ENCODE measurements around the gene NOS1.
"Not testable (repeated sequence)": the region's sequence is repeated elsewhere in the genome, so short reads cannot be mapped to it uniquely, and the experiment has no call there.

The NOS1 gene

DNA sequence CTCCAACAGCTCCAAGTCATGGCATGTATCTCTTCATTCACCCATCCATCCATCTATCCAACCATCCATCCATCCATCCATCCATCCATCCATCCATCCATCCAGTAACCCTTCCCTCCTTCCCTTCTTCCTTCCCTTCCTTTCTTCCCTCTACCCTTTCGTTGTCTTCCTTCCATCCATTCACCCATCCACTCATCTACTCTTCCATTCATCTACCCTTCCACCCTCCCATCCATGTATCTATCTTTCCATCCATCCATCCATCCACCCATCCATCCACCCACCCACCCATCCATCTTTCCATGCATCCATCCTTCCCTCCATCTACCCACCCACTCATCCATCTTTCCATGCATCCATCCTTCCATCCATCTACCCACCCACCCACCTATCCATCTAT lies 117.9 kb downstream of the NOS1 start:
- DNase-seq = no peak

DNA sequence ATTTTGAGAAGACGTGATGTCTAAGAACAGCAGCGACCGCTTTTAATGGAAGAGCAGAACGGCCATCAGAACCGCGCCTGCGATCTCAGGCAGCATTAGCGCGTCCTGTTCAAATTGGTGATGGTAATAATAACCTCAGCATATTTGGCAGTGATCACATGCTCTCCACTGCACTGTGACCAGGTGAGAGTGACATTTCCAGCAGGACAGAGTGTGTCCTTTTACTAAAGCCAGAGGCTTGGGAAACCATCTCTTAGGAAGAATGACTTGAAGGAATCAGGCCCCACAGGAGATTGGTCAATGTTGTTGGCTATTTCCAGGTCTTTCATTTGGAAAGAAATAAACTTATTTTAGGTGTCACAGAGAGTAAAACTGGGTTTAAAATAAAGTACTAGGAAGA lies 119.7 kb downstream of the NOS1 start:
- no peak for DNase-seq

DNA sequence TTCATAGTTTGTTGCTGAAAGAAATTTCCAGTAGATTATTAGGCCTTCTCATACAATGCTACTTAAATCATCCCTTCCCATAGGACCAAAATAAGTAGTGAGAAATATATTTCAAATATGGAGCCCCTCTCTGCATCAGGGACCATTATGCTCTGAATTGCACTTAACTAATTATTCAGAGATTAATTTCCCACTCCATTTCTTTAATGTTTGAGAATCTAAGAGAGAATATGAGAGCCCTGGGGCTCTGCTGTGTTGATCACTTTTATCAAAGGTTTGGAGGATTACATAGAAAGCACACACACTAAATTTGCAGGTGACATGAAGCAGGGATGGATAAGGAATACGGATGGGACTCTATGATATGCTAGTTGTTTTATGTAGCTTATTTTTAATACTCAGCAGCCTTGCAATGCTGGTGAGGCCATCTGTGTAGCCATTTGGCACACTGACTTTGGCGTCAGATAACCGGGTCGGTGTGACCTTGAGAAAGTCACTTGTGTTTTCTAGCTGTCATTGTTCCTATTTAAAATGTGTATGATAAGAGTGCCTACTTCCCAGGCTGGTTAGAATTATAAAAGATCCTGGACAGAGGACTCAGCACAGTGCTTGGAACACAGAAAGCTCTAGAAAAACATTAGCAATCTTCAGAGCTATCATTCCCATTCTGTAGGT lies 121.2 kb downstream of the NOS1 start:
- peak; percentile 55 for DNase-seq

DNA sequence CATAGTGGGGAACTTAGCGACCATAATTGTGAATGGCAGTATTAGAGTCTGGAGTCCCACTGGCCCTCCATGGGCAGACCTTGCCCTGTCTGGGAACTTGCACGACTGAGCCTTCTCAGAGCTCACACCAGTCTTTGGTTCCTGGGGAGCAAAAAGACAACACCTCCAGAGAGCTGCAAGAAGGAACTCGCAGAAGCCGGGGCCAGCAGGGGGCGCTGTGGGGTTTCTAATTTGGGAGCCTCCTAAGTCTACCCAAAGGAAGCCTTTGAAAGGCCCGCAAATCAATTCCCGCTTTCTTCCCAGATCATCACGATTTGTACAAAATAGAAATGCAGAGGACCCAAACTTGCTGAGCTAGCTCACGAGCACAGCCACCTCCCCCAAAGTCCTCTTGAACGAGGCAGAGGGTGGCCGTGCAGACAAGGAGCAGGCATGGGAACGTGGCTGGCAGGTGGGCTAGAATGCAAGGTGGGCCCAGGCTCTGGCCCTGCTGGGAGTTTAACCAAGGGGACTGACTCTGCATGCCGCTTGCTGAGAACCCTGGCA lies 124.9 kb downstream of the NOS1 start:
- DNase-seq = peak; percentile 76

DNA sequence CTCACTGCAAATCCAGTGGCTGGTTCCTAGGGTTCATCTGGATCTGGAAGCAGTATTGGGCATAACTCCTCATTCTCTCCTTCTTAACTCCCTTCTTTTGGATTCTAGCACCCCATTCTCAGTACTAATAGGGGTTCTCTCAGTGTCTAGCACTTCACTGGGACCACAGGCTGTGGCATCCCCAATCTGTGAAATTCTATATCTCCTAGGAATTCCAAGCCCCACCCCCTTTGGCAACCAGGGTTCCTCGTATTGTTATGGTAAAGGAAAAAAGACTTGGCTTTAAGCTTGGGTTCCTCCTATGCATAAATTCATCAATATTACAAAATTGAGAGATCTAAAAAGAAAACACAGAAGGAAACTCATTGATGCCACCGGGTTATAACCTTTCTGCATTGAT lies 126.2 kb downstream of the NOS1 start:
- no peak for DNase-seq

DNA sequence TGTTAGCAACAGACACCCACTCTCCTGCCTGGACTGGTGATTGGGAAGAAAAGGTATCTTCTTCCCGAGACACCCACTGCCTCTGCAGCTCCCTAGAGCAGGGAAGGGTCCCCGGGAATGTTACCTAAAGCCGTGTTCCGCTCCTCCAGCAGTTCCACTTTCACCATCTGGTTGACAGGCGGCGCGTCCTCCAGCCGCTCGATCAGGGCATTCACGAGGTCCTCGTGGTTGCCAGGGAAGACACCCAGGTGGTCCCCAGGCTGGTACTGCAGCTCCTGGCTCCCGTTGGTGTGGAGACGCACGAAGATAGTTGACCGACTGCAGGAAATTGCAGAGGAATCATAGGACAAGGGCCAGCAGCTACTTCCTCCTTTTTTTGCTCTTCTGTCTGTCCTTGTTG lies 127.0 kb downstream of the NOS1 start:
- no peak for DNase-seq

DNA sequence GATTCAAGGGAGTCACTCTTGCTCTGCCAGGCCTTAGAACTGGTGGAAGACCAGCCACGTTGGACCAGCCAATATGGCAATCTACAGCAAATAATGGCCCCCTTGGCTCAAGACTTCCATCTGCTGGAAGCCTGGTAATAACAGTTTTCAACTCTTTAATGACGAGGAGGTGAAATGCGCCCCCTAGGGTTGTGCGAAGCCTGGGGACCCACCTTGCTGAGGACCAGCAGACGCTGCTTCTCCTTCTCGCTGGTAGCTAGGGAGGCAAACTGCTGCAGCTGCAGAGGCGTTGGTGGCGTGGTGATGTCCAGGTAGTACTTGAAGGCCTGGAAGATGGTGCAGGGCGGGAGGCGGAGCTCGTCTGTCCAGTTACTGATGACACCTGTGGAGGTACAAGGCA lies 129.7 kb downstream of the NOS1 start:
- DNase-seq = no peak

DNA sequence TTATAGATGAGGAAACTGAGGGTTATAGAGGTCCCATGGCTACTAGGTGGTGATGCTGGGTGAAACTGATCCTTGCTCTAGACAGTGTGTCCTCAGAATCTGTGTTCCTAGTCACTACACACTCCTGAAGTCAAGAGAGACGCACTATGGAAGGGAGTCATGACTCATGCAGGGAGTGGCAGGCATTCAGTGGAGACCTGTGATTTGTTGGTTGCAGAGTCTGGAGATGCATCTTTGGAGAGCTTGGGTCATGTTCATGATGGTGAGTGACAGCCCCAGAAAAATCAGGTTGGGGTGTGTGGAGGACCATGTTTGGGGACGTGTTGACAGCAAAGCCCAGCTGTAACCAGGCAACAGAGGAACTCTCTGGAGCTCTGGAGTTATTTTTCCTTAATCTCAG lies 133.2 kb downstream of the NOS1 start:
- no peak for DNase-seq

DNA sequence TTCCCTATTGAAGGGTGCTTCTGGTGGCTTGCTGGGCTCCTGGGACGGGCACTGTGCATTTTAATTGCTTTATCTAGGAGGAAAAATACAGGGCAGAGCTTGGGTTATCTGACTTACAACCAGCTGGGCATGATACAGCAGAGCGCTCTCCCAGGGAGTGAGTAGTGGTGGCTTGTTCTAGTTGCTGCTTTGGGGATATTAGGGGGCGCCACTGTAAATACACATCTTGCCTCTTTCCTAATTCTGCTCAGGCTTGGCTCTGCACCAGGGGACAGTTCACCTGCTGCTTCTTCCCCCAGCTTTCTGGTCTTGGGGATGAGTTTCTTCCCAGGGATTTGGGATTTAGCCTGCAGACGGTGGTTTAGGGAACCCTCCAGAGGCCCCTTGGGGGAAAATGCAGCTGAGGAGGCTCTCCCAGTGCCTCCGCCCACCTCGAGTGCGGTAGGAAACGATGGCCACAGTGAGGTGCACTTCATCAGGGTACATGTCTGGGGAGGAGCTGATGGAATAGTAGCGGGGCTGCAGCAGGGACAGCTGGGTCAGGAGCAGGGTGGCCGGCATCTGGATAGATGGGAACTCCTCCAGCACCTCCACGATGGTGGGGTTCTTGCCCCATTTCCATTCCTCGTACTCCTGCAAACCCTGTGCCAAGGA lies 134.3 kb downstream of the NOS1 start:
- no peak for DNase-seq

DNA sequence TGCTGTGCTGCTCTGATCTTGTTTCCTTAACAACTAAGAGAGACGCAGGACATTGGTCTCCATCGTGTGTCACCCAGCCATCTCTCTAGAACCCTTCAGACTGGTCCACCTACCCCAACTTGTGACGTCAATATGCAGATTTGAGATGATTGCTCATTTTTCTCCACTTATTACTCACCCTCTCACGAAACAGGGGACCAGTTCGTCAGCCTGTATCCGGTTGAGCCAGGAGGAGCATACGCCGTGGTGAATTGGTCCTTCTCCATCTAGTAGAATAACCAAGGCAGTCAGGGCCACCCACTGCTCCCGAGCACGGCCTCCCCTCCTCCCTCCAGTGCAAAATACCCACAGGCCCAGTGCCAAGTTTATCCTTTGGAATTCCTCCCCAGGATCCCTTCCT lies 134.9 kb downstream of the NOS1 start:
- no peak for DNase-seq

DNA sequence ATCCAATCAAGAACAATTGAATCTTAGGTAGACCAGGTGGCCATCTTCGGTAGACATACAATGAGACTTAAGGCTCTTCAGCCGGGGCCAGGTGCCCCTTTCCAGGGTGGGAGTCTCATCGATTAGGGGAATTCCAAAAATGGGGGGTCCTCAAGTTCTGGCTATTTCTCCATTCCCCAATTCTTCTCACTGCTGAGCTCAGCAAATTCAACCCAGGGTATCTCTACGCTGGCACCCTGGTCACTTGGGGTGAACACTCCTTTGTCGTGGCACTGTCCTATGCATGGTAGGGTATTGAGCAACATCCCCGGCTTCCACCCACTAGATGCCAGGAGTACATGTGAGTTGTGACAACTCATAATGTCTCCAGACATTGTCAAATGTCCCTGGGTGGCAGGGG lies 136.2 kb downstream of the NOS1 start:
- no peak for DNase-seq

DNA sequence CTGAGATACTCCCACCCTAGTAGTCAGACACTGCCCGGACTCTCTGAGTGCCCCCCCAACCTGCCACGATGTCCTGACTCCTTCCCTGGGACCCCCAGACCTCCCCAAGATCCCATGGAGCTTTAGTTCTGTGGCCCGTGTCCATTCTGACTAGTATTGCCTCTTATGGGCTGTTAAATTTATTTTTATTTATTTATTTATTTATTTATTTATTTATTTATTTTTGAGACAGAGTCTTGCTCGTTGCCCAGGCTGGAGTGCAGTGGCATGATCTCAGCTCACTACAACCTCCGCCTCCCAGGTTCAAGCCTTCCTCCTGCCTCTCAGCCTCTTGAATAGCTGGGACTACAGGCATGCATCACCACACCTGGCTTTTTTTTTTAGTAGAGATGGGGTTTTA lies 140.5 kb downstream of the NOS1 start:
- DNase-seq = not testable (repeated sequence)

DNA sequence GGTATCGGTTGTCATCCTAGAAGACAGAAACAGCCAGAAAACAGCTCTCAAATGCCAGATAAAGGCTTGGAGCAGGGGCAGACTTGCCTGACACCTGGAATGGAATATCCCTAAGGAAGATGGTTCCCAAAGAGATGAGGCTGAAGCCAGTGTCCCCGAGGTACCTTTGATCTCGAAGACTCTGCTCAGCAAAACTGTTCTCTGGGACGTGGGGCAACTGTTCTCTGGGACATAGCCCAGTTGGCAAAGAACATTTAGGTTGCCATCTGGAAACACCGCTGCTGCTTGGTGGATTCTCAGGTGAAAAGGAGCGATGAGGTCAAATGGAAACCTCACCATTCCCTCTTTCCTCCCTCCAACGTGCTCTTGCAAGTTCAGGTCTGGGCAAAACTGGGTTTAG lies 143.3 kb downstream of the NOS1 start:
- no peak for DNase-seq

DNA sequence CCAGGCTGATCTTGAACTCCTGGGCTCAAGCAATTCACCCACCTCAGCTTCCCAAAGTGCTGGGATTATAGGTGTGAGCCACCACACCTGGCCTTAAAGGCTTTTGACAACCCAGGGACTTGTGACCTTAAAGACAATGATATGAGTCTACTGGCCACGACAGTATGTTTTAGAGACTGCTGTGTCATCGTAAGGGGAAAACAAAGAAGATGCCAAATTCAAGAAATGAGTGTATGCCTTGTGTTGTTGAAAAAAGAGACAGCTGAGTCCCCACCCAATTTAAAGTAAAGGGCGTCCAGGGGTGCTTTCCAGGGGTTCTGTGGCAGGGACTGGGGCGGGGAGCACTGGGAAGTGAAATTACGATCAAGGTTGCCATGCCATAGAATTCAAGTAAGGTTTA lies 144.7 kb downstream of the NOS1 start:
- DNase-seq = no peak

DNA sequence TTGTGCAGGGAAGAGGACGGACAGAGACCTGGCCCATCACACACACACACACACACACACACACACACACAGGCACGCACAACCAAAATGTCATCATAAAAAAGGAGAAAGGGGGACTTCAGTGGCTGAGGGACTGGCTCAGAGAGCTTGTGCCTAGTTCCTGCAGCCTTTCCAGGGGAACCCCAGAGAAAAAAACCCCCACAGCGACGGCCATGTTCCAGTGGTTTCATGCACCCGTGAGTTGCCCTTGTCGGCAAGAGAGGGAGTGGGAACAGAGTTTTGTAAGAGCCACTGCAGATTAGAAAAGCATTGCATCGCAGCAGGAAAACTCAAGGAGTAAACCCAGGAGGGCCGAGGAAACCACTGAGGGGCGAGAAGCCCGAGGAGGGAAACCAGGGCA lies 146.6 kb downstream of the NOS1 start:
- DNase-seq = no peak

DNA sequence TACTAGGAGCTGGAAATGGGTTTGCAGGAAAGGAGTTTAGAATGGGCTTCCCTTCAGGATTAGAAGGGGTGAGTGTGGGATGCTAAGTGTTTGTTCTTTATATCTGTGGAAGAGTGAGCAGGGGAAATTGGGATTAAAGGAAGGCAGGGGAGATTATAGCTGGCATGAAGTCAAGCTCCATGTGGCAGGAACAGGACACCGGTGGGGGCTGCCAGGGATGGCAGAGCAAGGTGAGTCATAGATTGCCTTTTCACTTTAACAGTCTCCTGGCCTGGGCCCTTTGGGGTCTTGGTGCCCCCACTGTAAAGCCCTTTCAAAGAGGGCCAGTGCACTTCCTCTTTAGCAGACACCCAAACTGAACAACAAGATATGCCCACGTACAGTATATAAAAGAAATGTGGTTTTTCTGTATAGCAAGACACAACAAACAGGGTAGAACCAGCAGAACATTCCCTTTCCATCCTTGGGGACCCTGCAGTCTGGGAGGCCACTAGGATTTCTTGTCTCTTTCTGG lies 148.1 kb downstream of the NOS1 start:
- DNase-seq = no peak

DNA sequence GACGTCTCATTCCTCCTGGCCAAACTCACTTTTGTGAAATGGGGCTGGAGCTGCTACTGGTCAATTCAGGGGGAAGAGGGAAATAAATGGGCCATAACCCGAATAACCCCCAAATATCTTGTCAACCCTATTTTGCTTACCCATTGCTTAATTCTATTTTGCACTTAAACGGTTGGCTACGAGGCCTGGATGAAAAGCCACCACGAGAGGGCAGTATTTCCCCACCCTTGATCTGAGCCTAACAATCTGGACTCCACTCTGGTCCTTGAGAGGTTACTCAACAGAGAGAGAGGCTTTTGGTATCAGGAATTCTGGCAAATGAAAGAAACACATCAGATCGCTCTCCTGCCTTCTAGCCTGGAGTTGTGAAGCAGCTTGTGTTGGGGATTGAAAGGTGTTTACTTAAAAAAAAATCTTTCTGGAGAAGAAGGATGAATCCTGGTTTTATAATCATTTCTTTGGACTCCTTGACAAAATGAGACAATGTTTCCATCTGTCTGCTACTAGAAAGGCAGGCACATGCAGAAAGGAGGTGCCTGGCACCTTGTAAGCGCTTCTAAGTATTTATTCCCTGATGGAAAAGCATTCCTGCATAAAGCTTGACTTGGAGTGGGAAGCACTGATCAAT lies 148.7 kb downstream of the NOS1 start:
- DNase-seq = peak; percentile 68

DNA sequence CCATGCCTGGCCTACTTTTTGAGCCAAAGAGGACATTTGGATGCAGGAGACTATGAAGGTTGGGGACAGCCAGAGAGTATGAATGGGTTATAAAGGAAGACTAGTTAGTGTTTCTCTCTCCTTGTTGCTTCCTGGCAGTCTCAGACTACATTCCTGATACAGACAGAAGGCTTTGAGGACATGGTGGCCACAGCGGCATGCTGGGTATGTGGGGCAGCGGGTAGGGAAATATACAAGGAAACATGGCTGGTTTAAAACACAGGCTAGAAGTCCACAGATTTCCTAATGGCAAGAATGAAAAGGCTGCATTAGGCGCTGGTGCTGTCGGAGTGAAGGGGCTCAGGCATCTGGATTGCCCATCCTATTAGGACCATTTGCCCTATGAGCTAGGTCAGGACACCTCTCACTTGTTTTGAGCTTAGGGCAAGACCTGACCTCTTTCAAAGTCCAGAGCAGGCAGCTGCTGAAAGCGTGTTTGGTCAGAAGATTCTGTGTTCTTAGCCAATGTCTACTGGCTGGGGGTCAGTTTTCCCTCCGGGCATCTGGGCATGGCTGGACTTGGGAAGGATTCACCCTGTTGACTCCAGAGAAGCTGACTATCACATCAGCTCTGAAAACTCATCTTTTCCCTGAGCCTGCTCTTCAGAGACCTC lies 151.0 kb downstream of the NOS1 start:
- DNase-seq = no peak

DNA sequence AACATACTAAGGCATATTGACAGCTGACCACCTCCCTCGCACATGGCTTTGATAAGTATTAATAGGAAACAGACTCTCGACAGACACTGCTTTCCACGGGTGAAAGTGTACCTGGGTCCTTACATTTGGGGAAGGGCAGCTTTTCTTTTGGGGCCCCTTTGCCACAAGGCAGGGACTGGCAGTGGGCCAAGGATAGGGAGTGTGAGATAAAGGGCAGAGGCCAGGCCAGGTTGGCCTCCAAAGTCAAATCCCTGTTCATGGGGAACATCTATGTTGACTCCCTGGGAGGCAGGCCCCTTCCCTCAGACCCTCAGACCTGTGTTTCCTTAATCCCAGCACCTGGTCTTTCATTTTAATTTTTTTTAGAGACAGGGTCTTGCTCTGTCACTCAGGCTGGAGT lies 151.8 kb downstream of the NOS1 start:
- no peak for DNase-seq

DNA sequence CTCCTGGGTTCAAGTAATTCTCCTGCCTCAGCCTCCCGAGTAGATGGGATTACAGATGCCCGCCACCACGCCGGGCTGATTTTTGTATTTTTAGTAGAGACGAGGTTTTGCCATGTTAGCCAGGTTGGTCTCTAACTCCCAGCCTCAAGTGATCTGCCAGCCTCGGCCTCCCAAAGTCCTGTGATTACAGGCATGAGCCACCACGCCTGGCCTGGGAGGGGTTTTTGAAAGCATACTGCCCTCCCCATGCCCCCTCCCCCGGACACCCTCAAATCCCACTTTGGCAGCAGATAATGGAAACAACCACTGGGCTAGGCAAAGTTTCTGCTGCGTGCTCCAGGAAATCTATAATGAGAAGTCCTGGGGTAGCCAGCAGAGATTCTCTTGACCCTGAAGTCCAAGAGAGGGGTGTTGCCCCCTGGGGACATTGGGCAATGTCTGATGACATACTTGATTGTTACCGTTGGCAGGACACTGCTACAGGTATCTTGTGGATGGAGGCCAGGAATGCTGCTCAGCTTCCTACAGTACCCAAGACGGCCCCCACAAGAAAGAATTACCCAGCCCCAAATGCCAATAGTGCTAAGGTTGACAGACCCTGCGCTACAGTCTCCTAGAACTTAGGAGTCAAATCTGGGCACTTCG lies 152.5 kb downstream of the NOS1 start:
- DNase-seq = no peak

DNA sequence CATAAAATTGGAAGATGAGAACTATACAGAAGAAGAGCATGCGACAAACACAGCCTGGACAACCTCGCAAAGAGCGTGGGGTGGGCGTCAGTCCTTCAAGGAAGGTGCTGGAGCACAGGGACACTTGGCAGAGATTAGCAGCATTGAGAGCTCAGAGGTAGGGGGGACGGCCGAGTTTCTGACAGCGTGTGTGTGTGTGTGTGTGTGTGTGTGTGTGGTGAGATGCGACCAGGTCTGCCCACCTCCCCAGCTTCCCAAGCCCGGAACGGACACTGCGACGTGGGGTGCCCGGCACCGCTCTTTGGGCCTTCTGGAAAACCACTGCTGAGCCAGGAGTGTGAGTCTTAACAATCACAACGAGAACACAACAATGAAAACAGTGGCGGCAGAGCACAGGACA lies 153.2 kb downstream of the NOS1 start:
- no peak for DNase-seq

DNA sequence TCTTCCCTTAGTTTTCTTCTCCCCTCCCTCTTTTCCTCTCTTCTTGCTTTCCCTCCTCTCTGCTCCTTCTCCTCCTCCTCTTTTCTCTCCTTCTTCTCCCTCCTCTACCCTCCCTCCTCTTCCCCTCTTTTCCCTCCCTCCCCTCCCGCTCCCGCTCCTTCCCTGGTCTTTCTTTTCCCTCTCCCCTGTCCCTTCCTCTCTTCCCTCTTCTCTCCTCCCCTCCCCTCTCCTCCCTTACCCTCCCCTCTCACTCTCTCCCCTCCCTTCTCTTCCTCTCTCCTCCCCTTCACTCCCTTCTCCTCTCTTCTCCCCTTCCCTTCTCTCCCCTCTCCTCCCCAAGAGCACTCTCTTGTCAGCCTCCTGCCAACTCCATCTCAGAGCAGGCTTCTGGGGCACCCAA lies 153.8 kb downstream of the NOS1 start:
- no peak for DNase-seq

DNA sequence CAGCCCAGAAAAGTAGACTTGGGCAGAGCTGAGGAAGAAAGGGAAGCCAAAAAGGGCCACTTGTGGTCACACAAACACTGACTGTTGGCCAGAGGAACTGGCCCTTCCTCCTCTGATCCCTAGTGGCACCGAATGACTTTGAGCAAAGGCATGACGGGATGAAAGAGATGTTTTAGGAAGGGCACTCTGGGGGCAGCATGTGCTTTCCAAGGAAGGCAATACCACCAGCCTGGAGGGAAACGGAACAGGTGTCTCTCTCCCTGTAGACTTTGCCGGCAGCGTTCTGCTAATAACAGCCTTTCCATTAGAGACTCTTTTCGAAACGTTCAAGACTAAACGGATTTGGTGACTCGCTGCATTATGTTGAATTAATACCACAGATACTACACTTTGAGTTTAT lies 158.9 kb downstream of the NOS1 start:
- no peak for DNase-seq

Measured in NCI-H2171 (cell line).